NK-92 (cell line): ENCODE measurements around the gene HK3.

Experiments
- DNase-seq: peaks from one replicate; lab custom pipeline; 2025; ENCODE audit not compliant: unreplicated experiment; lab: John Stamatoyannopoulos, UW

The HK3 gene

GRCh38 chr5:176899296-176899891 is at the start of gene HK3:
Gene HK3 (minus strand): TSS chr5:176899346. CDS start chr5:176896159, 3,187 bp downstream.
- DNase-seq: no peak

- no peak for DNase-seq
These were observed 49.3 kb upstream of the HK3 start for GRCh38 chr5:176948458-176948857.

GRCh38 chr5:176947847-176948246 is 48.7 kb upstream of the HK3 start:
- no peak for DNase-seq

- no peak for DNase-seq
These were observed 45.1 kb upstream of the HK3 start for GRCh38 chr5:176944268-176944667.

GRCh38 chr5:176943816-176944215 is 44.7 kb upstream of the HK3 start:
- DNase-seq: no peak

- no peak for DNase-seq
These were observed 42.8 kb upstream of the HK3 start for GRCh38 chr5:176941951-176942350.

- no peak for DNase-seq
These were observed 39.3 kb upstream of the HK3 start for GRCh38 chr5:176938472-176938871.

GRCh38 chr5:176935017-176935416 is 35.9 kb upstream of the HK3 start:
- no peak for DNase-seq

GRCh38 chr5:176934309-176934930 is 35.3 kb upstream of the HK3 start:
- no peak for DNase-seq

- DNase-seq: no peak
These were observed 30.5 kb upstream of the HK3 start for GRCh38 chr5:176929654-176930053.

GRCh38 chr5:176927562-176927961 is 28.4 kb upstream of the HK3 start:
- DNase-seq: no peak

- DNase-seq: no peak
These were observed 23.7 kb upstream of the HK3 start for GRCh38 chr5:176922817-176923216.

GRCh38 chr5:176921714-176922113 is 22.6 kb upstream of the HK3 start:
- no peak for DNase-seq

GRCh38 chr5:176918613-176919012 is 19.5 kb upstream of the HK3 start:
- DNase-seq: no peak

GRCh38 chr5:176916337-176916736 is 17.2 kb upstream of the HK3 start:
- no peak for DNase-seq

GRCh38 chr5:176915906-176916305 is 16.8 kb upstream of the HK3 start:
- DNase-seq: no peak

GRCh38 chr5:176912115-176912514 is 13.0 kb upstream of the HK3 start:
- no peak for DNase-seq

GRCh38 chr5:176908675-176909368 is 9.7 kb upstream of the HK3 start:
- DNase-seq: no peak

GRCh38 chr5:176906796-176907195 is 7.7 kb upstream of the HK3 start:
- DNase-seq: no peak

- no peak for DNase-seq
These were observed 7.0 kb upstream of the HK3 start for GRCh38 chr5:176906126-176906525.

- no peak for DNase-seq
These were observed 5.1 kb upstream of the HK3 start for GRCh38 chr5:176904276-176904675.

- DNase-seq: no peak
These were observed 3.9 kb upstream of the HK3 start for GRCh38 chr5:176902911-176903664.
